ENCODE data around the gene DMRTC2.

DMRTC2 gene

GRCh38 chr19:41894350-41894749 is 49.5 kb downstream of the DMRTC2 start:
- DNase-seq = no peak

GRCh38 chr19:41895745-41896580 is 51.1 kb downstream of the DMRTC2 start:
- DNase-seq = peak in 1 of 2 experiments; percentile 4

GRCh38 chr19:41896581-41896942 is 51.7 kb downstream of the DMRTC2 start:
- no peak for DNase-seq

- DNase-seq = no peak
Measured at GRCh38 chr19:41897181-41897580, 52.3 kb downstream of the DMRTC2 start.

GRCh38 chr19:41897820-41898219 is 53.0 kb downstream of the DMRTC2 start:
- no peak for DNase-seq

GRCh38 chr19:41898235-41898634 is 53.4 kb downstream of the DMRTC2 start:
- no peak for DNase-seq
